Stimulated activated CD8-positive, alpha-beta memory T cell treated with anti-CD3 and anti-CD28 coated beads, Interleukin-12 subunit alpha, Interleukin-12 subunit beta, amount 100 ng/mL, for 1 hour (primary cell): ENCODE data around the gene ERICH3.

ENCODE experiments used
- DNase-seq: peaks from one replicate; pipeline ENCODE4 v3.0.0-alpha.2; 2020; ENCODE audit warnings: low read depth

Gene ERICH3, protein sequence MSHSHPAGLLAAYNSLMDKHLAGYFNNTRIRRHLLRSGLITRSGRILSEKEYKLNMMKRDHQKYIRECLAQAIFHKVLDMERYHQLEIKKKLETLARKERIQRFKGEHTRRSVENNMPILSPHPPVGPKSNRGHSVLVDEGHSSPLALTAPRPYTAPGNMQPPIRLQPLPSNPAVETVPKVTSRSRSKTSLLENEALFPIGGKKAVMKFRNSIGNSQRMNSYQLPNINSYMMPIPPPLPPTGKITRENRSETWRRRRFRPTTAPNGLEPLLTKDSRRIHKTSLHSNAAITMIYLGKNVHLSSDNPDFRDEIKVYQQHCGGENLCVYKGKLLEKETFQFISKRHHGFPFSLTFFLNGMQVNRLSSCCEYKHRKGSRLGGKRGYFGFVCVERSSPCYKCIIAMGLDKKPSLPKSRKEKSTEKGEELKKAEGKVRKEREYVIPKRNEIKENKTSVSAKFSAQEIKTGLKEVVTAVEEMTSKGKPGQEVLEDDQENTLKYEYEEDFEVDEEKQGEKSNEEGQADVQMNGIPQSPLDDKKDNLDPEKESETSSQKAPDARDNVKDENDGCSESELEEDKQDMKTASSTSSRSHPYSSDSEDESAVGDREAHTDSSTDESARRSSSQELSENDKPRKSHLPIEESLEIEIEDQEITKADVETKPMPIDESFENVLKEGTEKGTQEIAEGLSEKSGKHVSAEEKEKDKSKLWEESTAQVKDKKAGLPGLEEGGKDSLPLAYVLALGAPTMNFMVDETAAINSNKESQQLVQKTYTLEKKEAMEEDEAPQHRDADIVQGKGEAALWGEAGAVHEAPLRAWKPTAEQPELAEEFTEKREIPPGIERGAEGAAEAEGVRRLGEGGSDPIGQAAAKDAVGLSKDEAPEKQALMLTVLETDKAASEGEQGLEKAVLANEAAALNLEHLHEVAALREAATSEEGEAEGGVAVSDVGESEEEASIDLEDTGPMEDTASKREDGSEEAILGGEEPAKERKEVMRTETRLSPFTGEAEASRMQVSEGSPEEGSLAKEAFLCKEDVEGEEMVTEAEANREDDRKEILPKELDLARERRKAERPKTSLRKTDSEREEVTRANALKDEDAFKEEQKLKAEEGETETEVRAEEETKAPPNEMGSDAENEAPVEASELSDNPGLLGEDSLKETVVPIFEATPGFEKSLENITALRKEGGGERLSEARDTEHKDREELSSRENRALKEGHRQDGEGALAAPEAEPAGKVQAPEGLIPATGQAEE (N-terminal part only)

GRCh38 chr1:74673351-74674111 is at the start of gene ERICH3:
ERICH3 (minus strand) TSS chr1:74673792; CDS start chr1:74673519, 273 bp downstream.
- DNase-seq, result no peak

GRCh38 chr1:74717626-74718025 is 44.0 kb upstream of the ERICH3 start:
- DNase-seq, result no peak

GRCh38 chr1:74716822-74717221 is 43.2 kb upstream of the ERICH3 start:
- DNase-seq, result no peak

DNA sequence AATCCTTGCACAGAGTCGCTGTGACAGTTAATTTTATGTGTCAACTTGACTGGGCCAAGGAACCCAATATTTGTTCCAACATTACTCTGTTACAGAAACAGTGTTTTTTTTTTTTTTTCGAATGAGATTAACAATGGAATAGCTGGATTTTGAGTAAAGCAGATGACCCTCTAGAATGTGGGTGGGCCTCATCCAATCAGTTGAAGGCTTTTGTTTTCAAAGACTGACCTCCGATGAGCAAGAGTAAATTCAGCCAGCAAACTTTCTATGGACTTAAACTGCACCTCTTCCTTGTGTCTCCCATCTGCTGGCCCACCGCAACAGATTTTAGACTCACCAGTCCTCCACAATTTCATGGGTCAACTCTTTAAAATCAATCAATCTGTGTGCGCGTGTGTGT is 42.2 kb upstream of the ERICH3 start:
- DNase-seq, result no peak

DNA sequence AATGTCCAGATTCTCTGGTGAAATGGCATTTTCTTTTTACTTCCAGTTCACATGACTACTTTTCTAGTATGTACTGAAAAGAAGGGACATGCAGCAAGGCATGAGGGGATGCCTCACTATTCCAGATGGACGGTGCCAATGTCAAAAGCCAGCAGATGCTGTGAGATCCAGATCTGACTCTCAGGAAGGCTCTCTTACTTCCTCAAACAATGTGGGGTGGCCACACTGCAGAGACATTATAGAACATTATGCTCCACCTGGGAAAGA is 41.6 kb upstream of the ERICH3 start:
- no peak for DNase-seq

DNA sequence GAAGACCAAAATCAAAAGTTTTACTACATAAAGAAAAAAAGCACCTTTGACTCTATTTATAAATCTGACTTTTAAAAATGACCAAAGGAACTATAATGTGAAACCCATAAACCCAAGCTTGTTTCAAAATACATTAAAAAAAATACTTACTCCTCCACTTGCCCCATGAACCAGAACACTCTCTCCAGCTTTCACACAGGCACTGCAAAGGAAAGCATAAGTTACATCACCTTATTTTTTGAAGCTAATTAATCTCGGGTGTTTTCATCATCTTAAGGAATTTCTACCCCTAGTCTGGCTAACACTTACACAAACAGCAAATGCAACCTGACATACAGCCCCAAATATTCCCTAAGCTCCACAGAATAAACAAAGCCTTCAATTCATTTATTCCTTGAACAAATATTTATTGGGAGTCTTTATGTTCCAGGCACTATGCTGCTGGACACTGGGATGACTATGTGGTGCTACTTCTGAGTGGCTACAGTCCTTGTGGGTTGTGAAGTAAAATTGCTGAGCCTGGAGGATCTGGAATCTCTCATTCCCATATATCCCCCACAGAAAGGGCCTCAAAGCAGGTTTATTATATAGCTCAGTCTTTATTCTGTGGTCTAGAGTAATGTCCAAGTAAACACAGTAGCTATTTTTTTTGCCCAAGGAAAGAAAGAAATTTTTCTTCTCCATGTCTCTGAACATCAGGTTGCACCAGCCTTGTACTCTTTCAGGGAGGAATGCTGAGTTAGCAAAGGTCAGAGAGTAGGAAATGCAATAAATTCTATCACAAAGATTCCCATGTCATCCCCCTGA is 41.0 kb upstream of the ERICH3 start:
- no peak for DNase-seq

DNA sequence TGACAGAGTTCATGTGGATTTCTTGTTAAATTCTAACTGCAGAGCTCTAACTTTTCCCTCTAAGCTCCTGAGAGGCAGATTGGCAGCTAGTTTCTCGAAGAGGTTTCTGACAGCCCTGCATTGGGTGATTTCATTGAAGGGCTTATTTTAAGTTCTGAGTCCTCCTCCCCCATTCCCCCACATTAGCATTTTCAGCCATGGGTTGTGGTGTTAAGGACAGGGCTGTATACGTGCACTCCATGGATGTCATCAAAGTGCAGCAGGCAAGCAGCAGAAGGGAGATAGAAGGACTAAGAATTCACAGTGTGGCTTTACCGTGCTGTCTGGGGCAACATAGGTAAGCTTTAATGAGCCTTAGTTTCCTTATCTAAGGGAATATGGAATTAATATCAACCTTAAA is 40.3 kb upstream of the ERICH3 start:
- DNase-seq, result no peak

GRCh38 chr1:74712881-74713280 is 39.3 kb upstream of the ERICH3 start:
- no peak for DNase-seq

DNA sequence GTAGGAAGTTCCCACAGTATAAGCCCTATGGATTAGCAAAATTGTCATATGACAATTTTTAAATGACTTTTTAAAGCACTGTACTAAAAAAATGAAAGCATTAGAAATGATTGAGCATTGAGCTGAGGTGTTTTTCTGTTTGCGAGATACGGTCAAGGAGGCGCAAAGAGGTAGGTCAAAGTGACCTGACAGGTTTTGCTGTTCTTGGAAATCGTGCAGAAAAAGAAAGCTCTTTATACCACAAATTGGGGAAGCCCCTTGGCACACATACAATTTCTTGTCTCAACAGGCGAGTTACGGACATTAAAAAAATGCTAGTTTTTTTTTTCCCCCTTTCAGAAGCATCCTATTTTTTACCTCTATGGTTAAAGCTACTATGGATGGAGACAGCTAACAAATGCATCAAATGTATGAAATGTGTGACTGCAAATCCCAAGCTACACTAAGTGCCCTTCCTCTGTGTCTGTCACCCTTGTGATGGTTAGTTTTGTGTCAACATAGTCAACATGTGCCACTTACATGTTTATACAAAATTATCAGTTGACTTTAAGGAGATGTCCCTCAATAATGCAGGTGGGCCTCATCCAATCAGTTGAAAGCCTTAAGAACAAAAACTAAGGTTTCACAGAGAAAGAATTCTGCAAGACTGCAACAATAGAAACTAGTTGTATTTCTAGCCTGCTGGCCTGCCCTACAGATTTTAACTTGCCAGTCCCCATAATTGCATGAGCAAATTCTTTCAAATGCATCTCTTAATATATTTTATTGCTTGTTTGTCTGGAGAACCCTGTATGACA is 30.0 kb upstream of the ERICH3 start:
- DNase-seq, result no peak

- DNase-seq, result no peak
Measured at GRCh38 chr1:74699331-74699730, 25.7 kb upstream of the ERICH3 start.

GRCh38 chr1:74697832-74698231 is 24.2 kb upstream of the ERICH3 start:
- DNase-seq, result no peak

GRCh38 chr1:74693473-74693872 is 19.9 kb upstream of the ERICH3 start:
- DNase-seq, result no peak

DNA sequence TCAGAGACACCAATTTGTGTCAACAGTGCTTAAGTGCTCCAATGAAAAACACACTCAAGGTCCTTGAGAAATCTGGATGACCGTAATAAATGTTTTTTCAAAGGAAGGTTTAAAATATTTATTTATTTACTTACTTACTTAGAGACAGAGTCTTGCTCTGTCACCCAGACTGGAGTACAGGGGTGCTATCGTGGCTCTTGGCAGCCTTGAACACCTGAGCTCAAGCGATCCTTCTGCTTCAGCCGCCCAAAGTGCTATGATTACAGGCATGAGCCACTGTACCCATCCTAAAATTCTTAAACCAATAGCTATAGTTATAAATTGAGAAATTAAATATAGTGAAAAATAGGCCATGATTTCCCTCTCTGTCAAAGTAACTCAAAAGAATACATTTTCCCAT is 17.3 kb upstream of the ERICH3 start:
- DNase-seq, result no peak

DNA sequence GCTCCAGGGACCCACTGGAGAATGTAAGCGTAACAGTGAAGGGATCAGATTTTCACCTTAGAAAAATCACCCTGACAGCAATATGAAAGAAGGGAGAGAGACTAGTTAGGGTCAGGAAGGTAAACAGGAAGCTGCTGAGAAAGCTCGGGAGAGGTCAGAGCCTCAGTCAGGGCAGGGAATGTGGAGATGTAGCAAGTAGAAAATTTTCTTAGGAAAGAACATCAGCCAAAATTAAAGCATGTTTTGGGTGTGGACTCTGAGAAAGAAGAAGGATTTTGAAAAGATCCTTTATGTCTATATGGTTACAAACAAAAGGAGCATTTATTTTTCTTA is 16.7 kb upstream of the ERICH3 start:
- no peak for DNase-seq

DNA sequence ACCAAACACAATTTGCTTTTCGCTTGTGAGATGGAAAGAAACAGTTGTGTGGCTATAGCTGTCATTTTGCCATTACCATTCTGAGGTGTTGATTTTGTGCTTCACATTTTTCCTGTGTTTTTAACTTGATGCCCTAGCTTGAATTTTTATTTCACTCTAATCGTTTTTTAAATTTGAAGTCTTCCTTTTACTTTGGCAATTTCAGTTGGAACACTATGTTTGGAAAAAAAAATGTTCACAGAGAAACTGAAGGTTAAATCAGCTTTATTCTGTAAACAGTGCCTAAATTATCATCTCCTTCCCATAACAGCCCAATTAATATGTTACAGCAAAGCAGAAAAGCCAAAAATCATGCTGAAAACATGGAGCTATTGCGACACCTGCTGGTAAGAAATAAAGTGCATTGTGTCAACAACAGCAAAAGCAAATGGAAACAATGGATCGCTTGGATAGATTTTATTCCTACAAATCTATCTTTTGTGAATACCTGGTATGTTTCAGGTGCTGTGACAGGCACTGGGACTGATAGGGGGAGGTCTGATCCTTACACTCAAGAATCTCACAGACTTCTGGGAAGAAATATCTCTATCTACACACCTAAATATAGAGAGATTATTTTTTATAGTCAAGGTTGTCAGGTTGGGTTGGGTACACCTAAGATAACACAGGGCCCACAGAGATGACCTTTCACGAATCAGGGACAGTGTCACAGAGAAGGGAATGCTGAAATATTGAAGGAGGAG is 16.2 kb upstream of the ERICH3 start:
- peak; percentile 29 for DNase-seq

DNA sequence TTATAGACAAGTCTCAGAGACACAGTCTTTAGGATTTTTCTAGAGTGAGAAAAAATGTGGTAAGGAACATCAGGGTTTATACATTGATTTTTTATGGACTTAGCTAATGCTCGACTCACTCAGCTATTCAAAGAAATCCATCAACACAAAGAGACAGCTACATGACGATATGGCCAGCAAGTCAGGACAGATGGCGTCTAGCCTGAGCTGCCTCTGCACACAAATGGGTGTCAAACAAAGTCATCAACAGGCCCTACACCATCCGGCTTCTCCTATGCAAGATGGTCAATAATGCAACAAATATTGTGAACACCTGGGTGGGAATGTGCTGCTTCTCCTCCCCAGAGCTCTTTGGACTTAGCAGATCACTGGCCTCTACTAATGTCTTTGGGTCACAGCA is 13.3 kb upstream of the ERICH3 start:
- no peak for DNase-seq

DNA sequence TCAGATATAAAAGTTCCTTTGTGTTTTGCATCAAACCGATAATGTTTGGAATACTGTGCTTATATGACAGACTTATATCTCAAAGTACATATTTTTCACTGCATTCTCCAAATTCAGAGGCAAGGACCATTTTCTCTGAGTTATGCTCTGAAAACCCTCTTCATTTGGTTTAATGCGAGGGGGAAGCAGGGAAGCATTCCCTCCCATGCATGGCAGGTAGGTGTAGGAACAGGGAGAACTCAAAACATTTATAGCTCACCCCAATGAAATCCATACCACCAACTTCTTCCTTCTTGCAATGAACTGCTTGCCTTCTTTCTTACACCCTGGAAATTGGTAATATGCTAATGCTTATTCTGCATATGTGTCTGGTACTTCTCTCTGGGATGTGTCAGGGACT is 10.7 kb upstream of the ERICH3 start:
- DNase-seq, result no peak

GRCh38 chr1:74683656-74684055 is 10.1 kb upstream of the ERICH3 start:
- DNase-seq, result no peak

DNA sequence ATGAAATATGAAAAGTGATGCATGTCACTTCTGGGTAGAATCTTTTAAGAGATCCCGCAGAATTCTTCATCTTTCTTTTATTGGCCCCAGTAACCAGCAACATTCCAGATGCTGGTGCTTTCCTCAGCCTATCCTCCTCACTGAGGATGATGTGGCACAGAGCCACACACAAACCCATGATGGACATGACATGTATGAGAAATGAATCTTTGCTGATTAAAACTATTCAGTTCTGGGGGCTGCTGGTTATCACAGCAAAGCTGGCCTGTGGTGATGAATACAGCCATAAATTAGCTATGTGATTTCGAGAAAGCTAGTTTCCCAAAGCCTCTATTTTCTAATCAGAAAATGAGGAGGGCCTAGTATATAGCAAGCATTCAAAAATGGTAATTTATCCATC is 8.3 kb upstream of the ERICH3 start:
- no peak for DNase-seq

GRCh38 chr1:74681449-74681848 is 7.9 kb upstream of the ERICH3 start:
- DNase-seq, result no peak
